ENCODE measurements around the gene USP46.

The USP46 gene

DNA sequence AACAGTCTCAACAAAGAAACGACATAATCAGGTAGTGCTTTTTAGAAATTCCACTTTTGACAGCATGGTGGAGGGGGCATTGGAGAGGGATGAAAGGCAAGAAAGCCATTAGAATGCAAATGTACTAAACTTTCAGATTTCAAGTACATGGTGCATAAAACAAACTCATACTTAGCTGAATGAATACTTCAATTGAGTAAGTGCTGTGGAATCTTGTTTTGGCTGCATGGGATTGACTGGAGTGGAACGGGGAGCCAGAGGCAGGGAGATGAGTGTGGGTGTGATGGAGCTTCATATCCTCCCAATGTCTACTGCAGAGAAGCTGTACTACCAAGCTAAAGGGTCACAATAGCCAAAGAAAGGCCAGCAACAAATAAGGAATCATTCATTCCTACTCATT lies 52.4 kb downstream of the USP46 start:
- TF ChIP-seq, protein P1, sequence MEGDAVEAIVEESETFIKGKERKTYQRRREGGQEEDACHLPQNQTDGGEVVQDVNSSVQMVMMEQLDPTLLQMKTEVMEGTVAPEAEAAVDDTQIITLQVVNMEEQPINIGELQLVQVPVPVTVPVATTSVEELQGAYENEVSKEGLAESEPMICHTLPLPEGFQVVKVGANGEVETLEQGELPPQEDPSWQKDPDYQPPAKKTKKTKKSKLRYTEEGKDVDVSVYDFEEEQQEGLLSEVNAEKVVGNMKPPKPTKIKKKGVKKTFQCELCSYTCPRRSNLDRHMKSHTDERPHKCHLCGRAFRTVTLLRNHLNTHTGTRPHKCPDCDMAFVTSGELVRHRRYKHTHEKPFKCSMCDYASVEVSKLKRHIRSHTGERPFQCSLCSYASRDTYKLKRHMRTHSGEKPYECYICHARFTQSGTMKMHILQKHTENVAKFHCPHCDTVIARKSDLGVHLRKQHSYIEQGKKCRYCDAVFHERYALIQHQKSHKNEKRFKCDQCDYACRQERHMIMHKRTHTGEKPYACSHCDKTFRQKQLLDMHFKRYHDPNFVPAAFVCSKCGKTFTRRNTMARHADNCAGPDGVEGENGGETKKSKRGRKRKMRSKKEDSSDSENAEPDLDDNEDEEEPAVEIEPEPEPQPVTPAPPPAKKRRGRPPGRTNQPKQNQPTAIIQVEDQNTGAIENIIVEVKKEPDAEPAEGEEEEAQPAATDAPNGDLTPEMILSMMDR (conservative IDR thresholded peaks at IDR 0.05; ENCODE audit: control insufficient read depth, insufficient read depth, low read depth, low read length) = no peak
- no peak overlapping the region for H3K4me3 ChIP-seq (ENCODE audit: control insufficient read depth, low read depth, low read length)
- no peak for DNase-seq (ENCODE audit: low read depth)

DNA sequence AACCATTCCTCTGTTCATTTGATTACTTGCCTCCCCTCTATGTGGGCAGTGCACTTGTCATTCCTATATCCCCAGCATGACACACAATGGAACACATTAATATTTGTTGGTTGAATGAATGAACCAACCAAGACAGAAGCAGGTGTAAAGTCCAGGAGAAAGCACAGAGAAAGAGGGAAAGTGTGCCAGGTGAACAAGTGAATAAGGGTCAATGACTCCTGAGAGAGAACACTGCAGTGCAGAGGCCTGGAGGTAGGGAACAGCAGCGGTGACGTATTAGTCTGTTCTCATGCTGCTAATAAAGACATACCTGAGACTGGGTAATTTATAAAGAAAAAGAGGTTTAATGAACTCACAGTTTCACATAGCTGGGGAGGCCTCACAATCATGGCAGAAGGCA lies 53.1 kb downstream of the USP46 start:
- DNase-seq (ENCODE audit: low read depth) = no peak
- TF ChIP-seq, protein P1 (conservative IDR thresholded peaks at IDR 0.05; ENCODE audit: control insufficient read depth, insufficient read depth, low read depth, low read length) = no peak
- H3K4me3 ChIP-seq (ENCODE audit: control insufficient read depth, low read depth, low read length) = no peak overlapping the region

DNA sequence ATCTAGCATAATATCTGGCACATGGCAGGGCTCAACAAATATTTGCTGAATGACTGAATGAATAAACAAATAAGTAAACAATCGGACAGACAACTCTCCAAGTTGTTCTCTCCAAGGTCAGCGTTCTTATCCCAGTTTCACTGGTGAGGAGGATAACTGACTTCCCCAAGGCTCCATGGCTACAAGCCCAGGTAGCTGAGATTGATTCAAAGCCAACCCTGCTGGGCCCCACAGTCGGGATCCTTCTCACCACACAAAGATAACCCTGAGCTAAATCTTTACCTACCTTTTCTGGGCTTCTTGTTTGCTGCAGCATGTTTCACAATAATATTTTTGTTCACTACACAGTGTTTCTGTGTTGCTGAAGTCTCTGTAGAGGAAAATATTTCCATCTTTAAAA lies 54.9 kb downstream of the USP46 start:
- TF ChIP-seq, protein P1 (conservative IDR thresholded peaks at IDR 0.05; ENCODE audit: control insufficient read depth, insufficient read depth, low read depth, low read length) = no peak
- no peak overlapping the region for H3K4me3 ChIP-seq (ENCODE audit: control insufficient read depth, low read depth, low read length)
- DNase-seq (ENCODE audit: low read depth) = no peak

DNA sequence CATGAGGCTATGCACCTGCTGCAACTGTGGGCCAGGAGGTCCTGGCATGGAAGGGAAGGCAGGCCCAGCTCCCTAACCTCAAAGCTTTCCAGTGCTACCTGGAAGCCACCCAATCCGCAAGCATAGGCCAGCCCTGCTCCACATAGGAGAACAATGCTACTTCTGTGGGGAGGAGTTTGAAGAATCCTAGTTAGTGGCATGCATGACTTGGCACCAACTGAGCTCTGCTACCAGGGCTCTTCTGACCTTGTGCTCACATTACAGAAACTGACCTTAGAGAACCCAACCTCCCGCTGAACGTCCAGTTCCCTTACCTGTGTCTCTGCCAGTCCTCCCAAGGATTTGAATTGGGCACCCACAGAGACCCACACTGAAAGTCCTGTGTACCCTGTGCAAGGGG lies 58.8 kb downstream of the USP46 start:
- no peak for DNase-seq (ENCODE audit: low read depth)
- TF ChIP-seq, protein P1 (conservative IDR thresholded peaks at IDR 0.05; ENCODE audit: control insufficient read depth, insufficient read depth, low read depth, low read length) = no peak
- no peak overlapping the region for H3K4me3 ChIP-seq (ENCODE audit: control insufficient read depth, low read depth, low read length)

DNA sequence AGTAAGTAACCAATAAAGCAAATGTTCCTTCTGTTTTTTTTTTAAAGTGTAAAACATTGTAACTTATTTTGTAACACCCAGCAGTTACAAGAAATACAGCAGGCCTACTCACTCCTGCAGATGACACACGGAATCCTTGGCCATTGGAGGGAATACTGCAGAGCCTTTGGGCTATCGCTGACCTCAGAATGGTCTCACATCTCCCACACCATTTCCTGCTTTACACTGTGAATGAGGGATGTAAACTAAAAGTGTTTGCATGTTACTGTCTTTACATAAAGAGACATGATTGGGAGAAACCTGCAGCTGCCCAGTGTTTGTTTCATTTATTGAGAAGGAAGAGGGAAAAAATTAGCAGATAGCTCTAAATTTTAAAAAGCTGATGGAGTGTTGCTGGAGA lies 64.1 kb downstream of the USP46 start:
- peak; percentile 32 for DNase-seq (ENCODE audit: low read depth)
- no peak overlapping the region for H3K4me3 ChIP-seq (ENCODE audit: control insufficient read depth, low read depth, low read length)
- TF ChIP-seq, protein P1 (conservative IDR thresholded peaks at IDR 0.05; ENCODE audit: control insufficient read depth, insufficient read depth, low read depth, low read length) = no peak

DNA sequence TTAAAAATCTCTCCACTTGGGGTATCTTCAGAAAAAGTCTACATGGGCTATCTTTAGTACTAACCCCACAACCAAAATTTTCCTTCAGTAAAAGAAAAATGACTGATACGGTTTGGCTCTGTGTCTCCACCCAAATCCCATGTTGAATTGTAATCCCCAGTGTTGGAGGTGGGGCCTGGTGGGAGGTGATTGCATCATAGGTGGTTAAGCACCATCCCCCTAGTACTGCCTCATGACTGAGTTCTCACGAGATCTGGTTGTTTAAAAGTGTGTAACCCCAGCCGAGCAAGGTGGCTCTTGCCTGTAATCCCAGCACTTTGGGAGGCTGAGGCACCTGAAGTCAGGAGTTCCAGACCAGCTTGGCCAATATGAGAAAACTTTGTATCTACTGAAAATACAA lies 66.8 kb downstream of the USP46 start:
- peak; percentile 16 for DNase-seq (ENCODE audit: low read depth)
- no peak overlapping the region for H3K4me3 ChIP-seq (ENCODE audit: control insufficient read depth, low read depth, low read length)
- TF ChIP-seq, protein P1 (conservative IDR thresholded peaks at IDR 0.05; ENCODE audit: control insufficient read depth, insufficient read depth, low read depth, low read length) = no peak

Measured in fibroblast of mammary gland (primary cell).